GM19099 (cell line): ENCODE measurements around the gene CLSTN2.

Experiments
- POLR2A ChIP-seq: IDR thresholded peaks from 3 replicates; pipeline ENCODE4 v1.6.1; 2011; ENCODE audit warnings: low read depth; ENCODE audit not compliant: insufficient read length; ENCODE audit errors: extremely low read depth

CLSTN2 gene

DNA sequence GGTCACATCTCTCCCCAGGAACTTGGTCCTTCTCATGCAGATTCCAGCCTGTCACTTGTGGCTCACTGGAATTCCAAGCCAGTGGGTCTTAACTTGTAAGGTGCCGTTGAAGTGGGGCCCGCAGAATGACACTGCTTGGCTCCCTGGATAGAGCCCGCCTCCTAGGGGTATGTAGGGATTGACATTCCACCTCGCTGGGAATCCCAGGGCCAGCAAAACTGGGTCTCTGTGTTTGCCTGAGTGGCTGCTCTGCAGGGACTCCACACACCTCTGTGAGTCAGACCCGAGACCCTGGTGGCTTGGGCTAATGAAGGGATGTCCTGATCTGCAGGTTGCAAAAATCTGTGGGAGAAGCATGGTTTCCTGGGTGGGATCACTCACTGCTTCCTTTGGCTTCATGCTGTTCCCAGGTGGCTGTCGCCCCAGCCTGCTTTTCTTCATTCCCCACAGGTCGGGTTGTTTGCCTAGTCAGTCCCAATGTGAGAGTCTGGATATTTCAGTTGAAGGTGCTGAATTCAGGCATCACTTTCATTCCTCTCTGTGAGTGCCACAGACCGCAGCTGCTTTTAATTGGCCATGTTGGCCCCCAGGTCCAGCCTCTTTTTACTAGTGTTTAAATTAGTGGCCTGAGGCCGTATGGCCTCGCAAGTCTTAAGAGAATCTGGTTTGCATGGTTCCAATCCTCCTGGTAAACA lies 586.9 kb downstream of the CLSTN2 start:
- TF ChIP-seq POLR2A: no peak

- no peak for TF ChIP-seq POLR2A
Measured at GRCh38 chr3:140522653-140523380, 587.8 kb downstream of the CLSTN2 start.

- no peak for TF ChIP-seq POLR2A
Measured at GRCh38 chr3:140523600-140523999, 588.6 kb downstream of the CLSTN2 start.

GRCh38 chr3:140527156-140527555 lies 592.2 kb downstream of the CLSTN2 start:
- no peak for TF ChIP-seq POLR2A

GRCh38 chr3:140529096-140529495 lies 594.1 kb downstream of the CLSTN2 start:
- TF ChIP-seq POLR2A: no peak

DNA sequence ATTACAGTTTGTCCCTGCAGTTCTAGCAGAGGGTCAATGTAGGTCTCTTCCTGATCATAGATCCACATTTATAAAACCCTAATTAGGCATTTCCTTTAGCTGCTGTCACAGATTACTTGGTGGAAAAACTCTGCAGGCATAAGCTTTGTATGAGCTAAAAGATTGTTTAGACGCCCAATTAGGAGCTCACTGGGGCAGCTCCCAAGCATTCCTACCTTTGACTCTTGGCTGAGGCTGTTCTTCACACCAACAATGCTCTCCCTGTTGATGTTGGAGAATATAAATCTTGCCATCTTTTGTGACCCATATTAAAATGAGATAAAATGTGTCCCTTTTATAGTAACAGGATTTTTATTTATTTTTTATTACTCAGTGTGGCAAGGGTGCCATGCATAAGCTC lies 594.6 kb downstream of the CLSTN2 start:
- no peak for TF ChIP-seq POLR2A

DNA sequence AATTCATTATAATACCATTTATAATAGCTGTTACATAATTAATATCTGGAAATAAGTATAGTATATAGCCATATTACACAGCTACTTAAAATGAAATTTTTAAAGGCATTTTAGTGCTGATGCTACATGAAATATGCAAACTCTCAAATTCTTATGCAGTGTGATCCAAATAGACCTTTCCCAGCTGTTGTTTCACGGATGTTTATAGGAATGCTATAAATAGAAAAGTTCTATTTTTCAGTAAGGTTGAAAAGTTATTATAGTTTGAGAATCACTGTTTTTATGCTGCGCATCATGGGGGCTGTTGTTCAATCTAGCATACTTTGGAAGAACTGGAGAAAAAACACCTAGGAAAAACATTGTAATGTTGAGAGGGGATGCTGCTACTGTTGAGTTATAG lies 595.1 kb downstream of the CLSTN2 start:
- TF ChIP-seq POLR2A: no peak

- TF ChIP-seq POLR2A: no peak
Measured at GRCh38 chr3:140530603-140531002, 595.6 kb downstream of the CLSTN2 start.

DNA sequence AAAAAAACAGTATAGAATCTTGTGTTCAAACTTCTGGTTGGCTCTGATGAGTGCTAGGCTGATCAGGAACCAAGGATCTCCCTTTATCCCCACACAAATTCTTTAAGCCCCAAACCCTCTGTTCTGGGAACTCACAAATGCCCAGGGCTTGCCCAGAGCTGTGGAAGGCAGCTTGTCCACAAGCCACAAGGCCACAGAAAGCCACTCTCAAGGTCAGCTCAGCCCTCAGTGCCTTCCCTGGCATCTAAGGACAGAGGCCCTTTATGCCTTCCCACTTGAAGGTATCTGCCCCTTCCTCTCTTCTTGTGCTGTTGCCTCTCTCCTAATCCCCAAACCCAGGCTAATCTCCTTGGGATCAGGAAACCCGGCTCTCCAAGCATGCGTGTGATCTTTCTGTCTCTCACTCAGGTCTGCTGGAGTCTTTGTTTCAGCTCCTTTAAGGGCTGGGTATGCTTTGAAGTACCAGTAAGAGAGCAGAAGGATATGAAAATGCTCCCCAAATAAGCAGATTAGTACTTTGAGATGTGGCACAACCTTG lies 597.9 kb downstream of the CLSTN2 start:
- TF ChIP-seq POLR2A: no peak

DNA sequence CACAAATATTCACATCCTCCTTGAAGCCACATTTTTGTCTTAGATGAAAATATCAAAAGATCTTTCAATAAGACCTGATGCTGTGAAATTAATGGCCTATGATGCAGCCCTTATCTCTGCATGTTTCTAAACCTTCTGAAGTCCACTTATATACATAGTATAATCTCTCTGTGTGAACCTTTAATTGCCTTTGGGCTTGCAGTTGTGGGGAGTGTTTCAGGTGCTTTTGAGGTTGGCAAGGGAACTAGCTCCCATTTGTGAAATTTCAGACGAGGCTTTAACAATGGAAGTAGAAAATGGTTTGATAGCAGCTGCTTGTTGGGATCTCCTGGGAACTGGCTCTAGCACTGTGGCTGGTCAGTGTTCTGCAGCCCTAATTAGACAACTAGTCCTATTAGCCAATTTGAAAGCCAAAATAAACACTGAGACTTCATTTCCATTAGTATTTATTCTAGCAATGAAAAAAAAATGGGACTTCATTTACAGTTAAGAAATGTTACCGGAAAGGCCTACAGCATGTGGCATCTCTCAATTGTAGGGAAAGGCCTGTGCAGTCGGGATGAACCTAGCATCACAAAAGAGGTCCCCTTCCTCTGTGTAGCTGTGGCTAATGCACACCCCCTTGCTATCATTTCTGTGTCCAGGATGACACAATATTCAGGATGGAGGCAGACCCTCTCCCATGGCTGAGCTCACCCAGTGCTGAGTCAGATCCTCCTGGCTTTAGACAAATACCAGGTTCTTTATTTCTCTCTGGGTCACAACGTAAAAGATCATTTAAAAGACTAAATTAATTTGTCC lies 602.1 kb downstream of the CLSTN2 start:
- TF ChIP-seq POLR2A: no peak

DNA sequence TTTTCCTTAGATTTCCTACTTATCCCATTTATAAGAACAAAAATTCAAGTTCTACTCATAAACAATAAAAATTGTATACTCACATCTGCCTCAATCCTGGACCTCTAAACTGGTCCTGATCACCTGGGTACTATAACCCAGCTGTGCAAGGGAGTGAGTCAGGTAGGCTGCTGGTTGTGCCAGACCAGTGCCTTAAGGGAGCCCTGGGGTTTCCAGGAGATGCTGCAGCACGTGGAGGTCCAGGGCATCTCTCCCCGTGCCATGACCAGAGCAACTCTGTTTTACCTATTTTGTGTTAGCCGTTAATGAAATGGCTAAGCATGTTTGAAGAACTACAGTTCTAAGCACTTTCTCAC lies 602.7 kb downstream of the CLSTN2 start:
- TF ChIP-seq POLR2A: no peak

DNA sequence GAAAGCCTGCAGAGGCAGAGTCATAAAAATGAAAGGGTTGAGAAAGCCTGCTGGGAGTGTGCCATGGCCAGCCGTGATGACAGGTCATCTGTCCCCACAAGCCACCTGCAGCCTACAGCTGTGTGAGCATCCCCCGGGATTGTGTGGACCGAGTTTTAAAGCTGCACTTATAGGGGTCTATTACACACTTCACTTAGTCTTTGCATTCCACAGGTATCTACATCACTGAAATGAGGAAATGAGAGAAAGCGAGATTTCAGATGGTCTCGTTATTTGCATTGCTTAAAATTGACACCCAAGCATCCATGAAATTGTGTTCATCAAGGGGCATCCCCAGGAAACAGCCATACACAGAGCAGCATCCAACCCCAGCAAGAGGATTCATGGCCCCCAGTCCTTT lies 605.3 kb downstream of the CLSTN2 start:
- no peak for TF ChIP-seq POLR2A

DNA sequence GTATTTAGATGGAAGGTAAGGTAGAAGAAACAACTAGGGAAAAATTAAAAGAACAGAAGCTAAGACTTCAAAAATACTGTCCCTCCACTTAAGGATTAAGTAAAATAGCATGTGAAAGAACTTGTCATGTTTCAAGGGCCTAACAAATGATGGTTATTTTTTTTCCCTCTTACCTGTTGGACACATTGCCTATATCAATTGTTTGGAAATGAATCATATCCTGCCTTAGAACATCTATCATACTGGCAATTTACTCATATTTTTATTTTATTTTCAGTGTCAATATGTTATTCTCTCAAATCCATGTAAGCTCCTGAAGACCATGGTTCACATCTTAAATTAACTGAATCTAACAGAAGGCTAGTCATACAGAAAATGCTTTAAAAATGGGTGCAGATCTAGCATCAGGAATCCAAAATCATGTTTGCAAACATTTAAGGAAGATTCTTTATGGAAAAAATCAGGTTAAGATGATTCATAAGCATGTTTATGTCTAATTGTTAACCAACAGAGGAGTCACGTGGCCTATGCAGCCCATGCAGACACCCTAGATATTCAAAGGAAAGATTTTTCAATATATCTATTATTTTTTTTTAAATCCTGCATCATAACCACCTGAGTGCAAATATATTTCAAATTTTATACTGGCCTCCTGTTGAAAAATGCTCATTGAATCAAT lies 607.1 kb downstream of the CLSTN2 start:
- no peak for TF ChIP-seq POLR2A

DNA sequence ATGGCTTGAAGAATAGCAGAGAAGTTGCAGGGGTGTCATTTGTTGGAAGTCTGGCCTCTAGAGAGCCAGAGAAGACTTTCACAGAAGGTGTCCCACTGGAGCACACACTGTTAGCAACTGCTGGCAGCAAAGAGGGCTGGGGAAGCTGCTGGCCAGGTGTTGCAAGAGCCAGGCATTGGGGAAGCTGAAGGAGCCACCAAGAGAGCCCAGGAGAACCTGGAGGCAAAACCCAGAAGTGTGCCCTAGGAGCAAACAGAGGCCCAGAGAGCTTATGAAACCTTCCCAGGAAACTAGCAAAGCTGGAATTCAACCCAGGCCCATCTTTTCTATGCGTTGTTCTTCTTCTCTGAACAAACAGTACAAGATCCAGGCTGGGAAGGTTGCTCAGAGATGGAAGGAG lies 610.2 kb downstream of the CLSTN2 start:
- TF ChIP-seq POLR2A: no peak

DNA sequence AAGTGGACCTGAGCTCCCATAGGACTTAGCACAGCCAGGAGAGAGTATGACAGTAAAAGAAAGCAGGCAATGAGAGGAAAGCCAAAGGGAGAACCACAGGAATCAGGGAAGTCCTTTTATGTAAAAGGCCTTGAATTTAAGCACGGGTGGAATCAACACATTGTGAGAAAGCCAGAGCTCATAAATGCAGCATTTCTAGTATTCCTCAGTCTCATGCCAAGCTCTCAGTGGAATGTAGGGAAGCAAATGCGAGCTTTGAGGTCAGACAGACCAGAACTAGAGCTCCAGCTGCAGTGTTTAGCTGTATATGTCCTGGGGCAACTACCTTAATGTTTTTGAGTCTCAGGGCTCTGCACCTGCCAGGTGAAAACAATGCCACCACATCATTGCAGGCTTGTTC lies 610.8 kb downstream of the CLSTN2 start:
- no peak for TF ChIP-seq POLR2A
